ENCODE measurements around the gene KRT9.

GRCh38 chr17:41580244-41580575, 8.4 kb upstream of the KRT9 start:
- TF ChIP-seq MGA (IDR thresholded peaks at IDR 0.05), result no peak
- no peak for TF ChIP-seq ZFP36 (IDR thresholded peaks at IDR 0.05; ENCODE audit: low read depth, low read length, partially characterized antibody)
- no peak for TF ChIP-seq YY1 (IDR thresholded peaks at IDR 0.05; ENCODE audit: borderline replicate concordance in 1 of 3, control insufficient read depth in 1 of 3, extremely low read depth in 1 of 3, insufficient read depth in 3 of 3, insufficient read length in 1 of 3, insufficient replicate concordance in 2 of 3, low read depth in 1 of 3, low read length in 2 of 3)
- no peak for TF ChIP-seq ELF2 (CRISPR knock-in tag; IDR thresholded peaks at IDR 0.05)
- no peak for TF ChIP-seq EZH2 (IDR thresholded peaks at IDR 0.05; ENCODE audit: borderline replicate concordance, low read depth, low read length)
- no peak for TF ChIP-seq MCM5 (IDR thresholded peaks at IDR 0.05; ENCODE audit: low read depth)
- TF ChIP-seq ZKSCAN8 (CRISPR knock-in tag; IDR thresholded peaks at IDR 0.05), result no peak
- TF ChIP-seq BMI1 (IDR thresholded peaks at IDR 0.05; ENCODE audit: low read length), result no peak
- no peak for TF ChIP-seq KAT2B (IDR thresholded peaks at IDR 0.05; ENCODE audit: low read depth, low read length)
- no peak for TF ChIP-seq SAFB2 (IDR thresholded peaks at IDR 0.05; ENCODE audit: borderline replicate concordance, low read depth, low read length, severe bottlenecking)
- TF ChIP-seq MAFG (tag; conservative IDR thresholded peaks at IDR 0.05), result no peak
